Activated T-cell treated with anti-CD3 and anti-CD28 coated beads for 24 hours (primary cell): ENCODE results near the gene ZNF296.

Experiments
- DNase-seq: peaks from one replicate; pipeline ENCODE4 v3.0.0-alpha.2; 2020; ENCODE audit warnings: low read depth

ZNF296 gene

DNA sequence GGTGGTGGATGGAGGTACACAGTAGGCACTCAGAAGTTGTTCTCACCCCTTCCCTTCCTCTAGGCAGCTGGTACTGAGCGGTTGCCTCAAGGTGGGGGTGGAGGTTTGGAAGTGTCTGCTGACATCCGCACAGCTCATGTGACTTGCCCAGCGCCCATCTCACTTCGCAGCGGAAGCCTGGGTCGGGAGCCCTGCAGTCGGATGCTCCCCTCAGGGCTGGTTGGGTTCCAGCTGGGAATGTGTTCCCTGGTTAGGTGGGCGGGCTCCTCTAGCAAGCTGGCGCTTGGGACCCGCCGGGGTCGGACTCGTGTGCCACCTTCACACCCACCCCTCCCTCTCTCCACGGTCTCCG lies 26.9 kb upstream of the ZNF296 start:
- DNase-seq: no peak

DNA sequence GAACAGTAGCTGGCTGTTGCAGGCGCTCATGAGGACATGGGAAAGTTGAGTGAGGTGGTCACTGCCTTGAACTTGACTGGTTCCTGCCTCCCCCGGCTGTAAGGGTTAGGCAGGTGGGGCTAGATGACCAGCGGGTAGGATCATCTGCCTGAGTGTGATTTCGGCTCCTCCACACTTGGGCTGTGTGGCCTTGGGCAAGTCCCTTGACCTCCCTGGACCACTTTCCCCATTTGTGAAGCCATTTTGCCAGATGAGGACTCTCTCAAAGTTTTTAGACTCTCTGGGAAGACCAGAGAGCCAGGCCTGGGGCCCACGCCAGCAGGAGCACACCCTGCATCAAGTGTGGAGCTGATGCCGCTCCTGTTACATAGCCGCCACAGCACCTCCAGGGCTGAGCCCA lies 26.2 kb upstream of the ZNF296 start:
- no peak for DNase-seq

DNA sequence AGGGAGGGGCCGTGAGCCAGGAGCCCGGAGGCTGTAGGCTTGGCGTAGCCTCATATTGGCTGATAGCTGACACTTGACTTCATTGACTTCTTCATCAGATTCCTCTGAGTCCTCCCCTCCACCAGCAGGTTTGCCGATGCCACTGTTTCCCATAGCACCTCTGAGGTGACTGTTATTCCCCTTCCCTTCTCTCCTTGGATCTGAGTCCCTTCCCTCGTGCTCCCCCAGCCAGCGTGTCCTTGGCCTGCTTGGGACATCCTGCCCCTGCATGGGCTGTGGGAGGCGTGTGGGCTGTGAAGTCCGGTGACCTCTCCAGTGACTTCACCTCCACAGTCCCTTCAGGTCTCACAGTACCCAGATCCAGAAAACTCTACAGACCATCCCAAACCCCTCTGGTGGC lies 25.5 kb upstream of the ZNF296 start:
- DNase-seq: no peak

DNA sequence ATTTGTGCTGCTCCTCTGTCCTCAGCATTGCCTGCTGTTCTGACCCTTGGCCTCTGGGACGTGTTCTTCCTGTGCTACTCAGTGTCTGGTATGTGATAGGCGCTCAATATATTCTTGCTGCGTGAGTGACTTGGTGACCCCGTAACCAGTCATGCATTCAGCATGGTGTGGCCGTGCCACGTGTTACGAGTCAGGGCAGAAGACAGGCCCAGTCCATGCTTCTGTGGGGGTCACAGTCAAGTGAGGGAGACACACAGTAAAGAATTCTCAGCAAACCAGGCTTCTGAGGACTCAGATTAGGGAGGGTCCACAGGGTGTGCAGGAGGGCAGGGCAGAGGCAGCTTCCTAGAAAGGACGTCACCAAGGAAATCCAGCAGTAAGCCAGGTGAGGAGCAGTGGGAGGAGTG lies 24.6 kb upstream of the ZNF296 start:
- no peak for DNase-seq

DNA sequence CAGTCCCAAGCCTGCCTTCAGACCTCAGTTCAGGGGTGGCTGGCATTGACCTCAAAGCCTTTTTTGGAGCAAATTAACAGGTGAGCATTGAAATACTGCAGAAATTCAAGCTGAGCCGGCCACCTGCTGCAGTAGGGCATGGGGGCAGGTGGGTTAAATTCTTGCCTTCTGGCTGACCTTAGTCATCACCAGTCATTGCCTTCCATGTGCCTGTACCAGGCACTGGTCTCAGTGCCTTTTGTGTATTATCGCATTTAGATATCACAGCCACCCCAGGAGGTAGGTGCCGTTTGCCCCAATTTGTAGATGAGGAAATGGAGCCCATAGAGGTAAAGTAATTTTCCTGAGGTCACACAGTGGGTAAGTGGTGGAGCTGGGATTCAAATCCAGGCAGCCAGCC lies 23.9 kb upstream of the ZNF296 start:
- DNase-seq: no peak

DNA sequence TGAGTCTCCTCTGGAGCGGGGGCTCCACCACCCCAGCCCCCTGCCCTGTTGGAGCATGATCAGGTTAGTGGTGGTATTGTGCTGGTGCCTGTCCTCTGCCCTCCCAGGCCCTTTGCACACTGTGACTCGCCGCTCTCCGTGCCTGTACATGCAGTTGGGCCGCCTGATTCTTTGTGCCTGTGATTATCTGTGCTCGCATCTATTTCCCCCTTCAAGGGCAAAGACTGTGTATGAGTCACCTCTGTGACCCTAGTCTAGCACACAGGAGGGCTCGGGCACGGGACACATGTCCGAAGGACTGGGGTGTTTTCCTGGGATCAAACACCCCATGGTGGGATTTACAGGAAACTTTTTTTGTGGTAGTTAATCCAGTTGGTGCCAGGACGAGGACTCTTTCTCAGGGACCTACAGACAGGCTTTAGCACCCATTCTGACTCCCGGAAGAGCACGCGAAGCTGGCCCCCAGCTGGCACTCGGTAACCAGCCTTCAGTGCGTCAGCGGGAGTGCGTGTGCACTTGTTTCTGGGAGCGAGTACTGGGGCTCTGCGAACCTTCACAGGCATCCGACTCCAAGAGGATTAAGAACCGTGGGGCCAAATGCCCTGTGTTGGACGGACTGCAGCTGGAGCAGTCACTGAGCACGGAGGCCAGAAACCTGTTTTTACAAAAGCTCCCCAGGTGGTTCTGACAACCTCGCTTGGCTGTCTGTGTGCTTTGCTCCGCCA lies 23.4 kb upstream of the ZNF296 start:
- no peak for DNase-seq

DNA sequence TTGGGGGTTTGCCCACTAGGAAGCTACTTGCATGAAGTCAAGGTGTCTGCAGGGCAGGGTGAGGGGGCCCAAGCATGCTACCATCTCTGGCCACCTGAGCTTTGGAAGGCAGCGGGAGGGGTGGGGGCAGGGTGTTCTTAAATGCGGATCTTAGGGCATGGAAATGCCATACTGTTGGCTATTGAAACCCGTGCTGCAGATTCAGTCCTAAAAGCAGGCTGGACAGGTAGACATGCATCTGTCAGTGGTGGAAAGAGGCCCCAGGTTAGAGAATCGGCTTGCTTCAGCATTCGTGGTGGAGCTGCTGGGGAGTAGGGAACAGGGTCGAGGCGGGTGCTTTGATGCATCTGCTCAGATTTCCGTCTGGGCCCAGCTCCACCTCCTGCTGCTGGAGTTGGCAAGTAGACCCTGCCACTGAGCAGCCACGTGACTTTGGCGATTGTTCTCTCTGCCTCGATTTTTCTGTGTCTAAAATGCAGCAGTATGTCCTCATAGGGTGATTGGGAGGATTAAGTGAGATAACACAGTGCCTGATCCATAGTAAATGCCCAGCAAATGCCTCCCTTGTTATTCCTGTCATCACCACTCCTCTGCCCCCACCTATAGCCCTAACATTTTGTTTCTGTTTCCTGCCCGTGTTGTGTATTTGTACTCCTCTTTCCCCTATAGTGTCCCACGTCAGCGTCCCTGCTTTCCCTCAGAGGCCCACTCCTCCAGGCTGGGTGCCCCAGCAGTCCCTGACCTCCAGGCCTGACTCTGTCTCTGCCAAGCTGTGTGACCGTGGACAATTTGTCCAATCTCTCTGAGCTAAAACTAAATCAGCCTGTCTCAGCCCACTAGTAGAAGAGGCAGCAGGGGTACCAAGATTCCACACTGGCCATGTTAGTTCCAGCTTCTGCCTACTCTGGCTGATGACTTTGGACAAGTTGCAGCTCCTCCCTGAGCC lies 22.5 kb upstream of the ZNF296 start:
- no peak for DNase-seq

DNA sequence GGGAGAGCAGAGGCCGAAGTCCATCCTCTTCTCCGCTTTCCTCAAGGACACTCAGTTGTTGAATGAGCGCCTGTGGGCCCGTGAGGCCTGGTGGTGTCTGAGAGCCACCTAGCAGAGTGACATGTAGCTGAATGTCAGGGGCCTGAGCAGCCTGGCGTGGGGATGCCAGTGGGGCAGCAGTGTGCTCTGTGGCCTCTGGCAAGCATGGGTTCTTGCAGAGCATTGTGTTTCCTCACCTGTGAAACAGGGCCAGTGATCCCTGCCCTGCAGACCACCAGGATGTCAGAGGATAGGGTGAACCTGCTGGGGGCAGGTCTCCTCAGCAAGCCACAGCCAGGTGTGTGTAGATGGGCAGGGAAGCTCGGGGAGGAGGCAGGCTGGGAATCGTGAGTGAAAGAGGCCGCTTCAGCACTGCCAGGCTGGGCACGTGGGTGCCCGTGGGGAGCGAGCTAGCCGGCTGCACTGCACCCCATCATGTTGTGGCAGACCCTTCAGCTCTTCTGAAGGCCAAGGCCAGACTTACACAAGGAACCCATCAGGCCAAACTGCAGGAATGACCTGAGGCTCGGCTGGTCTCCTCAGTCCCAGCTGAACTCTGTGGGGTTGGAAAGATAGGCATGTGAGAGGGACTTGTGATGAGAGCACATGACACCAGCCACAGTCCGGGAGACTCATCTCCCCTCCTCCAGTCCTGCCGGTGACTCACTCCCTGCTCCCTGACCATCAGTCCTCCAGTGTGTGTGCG lies 21.7 kb upstream of the ZNF296 start:
- DNase-seq: no peak

DNA sequence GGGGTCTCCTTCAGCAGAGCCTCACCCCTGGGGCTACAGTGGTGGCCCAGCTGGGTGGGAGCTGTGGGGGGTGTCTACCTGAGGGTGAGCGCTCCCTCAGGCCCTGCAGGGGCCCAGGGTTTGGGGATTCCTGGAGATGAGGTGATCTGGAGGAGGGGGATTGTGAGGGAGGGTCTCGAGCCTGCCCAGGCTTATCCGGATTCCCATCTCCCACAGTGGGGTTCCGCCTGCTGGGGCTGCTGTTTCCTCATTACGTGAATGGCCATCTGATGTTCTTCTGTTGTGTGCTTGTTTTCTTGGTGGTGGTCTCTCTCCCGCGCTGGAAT lies 21.1 kb upstream of the ZNF296 start:
- DNase-seq: no peak

DNA sequence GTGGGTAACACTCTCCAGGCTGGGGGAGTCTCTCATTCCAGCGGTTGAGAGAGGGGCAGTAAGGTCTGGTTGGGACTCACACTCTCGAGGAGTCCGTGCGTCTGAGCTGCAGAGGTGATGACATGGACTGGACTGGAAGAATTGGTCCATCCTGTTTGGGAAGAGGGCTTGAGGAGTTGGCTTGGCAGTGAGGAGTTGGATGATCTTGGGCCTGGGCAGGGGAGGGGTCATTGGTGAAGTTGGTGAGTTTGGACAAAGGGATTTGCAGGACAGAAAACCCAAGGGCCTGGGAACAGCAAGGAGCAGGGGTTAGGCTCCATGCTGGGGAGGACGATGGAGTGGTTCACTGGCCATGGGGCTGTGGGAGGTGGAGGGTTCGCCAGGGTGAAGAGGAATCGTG lies 20.4 kb upstream of the ZNF296 start:
- DNase-seq: no peak

DNA sequence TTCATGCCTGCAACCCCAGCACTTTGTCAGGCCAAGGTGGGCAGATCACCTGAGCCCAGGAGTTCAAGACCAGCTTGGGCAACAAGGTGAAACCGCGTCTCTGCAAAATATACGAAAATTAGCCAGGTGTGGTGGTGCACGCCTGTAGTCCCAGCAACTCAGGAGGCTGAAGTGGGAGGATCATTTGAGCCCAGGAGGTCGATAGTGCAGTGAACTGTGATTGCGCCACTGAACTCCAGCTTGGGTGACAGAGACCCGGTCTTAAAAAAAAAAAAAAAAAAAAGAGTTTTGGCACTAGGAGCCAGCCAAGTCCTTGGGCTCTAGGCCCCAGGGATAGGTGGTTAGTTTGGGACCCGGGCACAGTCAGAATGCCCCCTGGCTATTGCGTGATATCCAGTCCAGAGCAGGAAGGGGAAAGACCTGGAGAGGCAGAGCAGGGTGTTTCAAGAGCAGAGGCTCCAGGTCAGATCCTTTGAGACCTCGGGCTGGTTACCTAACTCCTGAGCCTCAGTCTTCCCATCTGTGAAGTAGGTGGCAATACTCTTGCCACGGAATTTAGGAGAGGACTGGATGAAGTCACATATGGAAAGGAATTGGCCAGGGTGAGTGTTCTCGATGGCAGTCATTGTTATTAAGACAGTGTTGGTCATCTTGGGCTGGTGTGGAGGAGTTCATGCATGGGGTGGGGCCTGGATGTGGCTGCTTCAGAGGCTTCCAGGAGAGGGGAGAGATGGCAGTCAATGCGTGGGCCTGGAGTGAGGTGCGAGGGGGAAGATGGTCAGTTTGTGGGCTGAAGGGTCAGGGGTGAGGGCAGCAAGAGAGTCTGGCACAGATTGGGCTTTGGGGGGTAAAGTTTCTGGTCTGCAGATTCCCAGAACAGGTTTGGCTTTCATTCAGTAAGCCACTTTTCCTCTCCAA lies 19.5 kb upstream of the ZNF296 start:
- no peak for DNase-seq

DNA sequence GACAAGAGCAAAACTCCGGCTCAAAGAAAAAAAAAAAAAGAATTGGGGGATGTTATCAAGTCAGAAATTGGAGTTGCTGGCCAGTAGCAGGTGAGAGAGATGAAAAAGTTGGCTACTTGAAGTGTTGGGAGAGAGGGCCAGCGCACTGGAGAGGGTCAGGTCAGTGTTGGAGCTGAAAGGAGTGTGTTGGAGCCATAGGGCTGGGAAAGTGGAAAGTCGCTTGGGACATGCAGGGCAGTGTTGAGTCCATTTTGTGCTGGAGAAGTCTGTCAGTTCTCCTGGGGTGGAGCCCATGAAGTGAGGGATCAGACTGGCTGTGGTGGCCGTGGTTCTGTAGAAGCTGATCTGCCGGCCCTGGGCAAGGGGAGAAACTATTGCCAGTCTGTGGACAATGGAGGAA lies 18.4 kb upstream of the ZNF296 start:
- DNase-seq: no peak

DNA sequence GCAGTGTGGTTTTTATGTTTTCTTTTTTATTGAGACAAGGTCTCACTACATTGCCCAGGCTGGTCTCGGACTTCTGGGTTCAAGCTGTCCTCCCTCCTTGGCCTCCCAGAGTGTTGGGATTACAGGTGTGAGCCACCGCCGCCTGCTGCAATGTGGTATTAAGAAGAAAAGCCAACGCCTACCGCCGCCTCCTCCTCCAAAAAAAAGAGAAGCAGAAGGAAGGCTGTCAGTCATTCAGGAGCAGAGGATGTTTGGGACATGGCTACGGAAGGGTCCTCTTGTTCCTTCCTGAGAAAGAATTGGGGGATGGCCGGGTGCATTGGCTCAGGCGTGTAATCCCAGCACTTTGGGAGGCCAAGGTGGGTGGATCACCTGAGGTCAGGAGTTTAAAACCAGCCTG lies 17.9 kb upstream of the ZNF296 start:
- no peak for DNase-seq

DNA sequence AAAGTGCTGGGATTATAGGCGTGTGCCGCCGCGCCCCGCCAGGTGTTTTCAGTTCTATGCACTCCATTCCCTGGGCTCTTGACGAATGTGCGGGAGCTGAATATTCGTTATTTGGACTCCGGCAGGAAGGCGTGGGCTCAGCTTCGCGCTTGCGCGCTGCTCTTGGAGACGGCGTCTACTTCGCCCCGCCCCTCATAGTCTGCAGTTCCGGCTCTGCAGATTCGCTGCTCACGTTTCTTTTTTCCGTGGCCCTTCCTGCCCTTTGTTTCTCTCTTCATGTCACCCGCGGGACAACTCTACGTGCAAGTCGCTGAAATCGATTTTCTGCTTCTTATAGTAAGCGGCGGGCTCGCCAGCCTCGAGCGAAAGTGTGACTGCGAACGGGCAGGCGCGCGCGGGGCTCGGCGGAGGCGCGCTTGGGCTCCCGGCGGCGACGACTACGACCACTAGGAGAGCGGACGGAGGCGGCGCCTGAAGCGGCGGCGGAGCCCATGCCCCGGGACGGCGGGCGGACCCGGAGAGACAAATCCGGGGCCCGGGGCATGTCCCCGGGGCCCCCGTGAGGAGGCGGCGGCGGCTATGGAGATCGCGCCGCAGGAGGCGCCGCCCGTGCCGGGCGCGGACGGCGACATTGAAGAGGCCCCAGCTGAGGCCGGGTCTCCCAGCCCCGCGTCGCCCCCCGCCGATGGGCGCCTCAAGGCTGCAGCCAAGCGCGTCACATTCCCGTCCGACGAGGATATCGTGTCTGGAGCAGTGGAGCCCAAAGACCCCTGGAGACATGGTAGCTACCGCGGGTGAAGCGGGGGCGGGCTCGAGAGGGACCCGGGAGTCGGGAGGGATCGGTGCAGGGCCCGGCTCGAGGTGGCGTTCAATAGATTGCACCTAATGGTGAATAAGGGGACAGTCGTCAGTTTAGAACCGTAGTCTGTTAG lies 16.7 kb upstream of the ZNF296 start, which contains the start of gene PPP1R37:
Gene PPP1R37, plus strand, starts transcription at position 433 of the 932 bp plus-strand sequence. Its CDS starts 147 bp downstream, at position 580.
- DNase-seq: peak; percentile 89

DNA sequence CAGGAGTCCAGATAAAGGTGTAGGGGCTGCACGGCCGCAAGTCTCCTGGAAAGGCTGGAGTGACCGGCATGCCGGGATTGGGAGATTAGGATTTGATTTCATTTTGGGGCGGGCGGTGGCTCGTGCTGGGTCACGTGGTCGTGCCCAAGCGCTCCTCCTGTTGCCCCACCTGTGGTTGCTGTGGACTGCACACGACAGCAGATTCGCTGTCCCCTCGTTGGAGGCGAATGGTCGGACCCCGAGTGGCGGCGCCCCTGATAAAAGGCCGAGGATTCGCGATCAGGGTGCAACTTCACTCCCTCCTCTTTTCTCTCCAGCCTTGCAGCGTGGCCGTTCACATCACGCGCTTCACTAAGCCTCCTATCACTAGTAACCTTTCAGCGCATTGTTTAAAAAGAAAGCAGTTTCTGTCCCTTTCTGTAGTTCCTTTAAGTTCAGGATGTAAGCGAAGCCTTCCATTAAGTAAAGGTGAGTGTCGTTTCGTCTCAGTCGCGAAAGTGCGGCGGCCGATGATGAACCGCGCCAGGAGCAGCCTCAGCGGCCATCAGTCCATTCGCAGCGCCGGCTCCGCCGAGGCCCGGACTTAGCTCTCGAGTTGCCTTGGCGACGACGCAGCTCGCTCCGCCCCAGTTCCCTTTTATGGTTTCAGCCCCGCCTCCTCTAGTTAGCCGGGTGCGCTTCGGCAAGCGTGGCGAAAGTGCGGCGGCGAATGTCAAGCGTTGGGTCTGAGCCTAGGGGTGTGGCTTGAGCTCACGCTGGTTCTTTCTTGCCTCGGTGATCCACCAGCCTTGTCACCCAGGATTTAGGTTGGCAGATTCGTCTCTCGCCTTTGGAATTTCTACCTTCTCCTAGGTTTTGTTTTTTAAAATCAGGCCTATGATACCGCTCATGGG lies 15.0 kb upstream of the ZNF296 start:
- DNase-seq: peak; percentile 96

DNA sequence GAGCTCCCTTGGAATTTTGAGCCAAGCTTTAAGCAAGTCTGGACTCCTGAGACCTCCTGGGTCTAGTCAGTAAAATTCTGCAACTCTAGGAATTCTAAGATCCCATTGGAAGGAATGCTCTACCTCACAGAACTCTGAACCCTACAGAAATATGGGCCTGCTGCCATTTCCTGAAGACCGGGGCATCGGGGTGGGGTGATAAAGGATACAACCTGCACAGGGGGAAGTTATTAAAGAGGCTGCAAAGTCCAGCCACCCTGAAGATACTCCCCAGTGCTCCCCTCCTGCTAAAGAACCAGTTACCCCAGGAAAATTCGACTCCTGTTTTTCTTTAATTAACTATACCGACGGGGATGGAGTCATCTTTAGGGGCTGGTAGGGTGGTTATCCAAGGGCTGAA lies 14.3 kb upstream of the ZNF296 start:
- DNase-seq: no peak

DNA sequence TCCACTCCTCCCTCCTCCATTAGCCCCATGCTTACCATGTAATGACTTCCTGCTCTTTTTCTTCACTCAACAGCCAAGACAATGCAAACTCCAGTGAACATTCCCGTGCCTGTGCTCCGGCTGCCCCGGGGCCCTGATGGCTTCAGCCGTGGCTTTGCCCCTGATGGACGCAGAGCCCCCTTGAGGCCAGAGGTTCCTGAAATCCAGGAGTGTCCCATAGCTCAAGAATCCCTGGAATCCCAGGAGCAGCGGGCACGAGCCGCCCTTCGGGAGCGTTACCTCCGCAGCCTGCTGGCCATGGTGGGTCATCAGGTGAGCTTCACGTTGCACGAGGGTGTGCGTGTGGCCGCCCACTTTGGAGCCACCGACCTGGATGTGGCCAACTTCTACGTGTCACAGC lies 13.8 kb upstream of the ZNF296 start:
- no peak for DNase-seq

DNA sequence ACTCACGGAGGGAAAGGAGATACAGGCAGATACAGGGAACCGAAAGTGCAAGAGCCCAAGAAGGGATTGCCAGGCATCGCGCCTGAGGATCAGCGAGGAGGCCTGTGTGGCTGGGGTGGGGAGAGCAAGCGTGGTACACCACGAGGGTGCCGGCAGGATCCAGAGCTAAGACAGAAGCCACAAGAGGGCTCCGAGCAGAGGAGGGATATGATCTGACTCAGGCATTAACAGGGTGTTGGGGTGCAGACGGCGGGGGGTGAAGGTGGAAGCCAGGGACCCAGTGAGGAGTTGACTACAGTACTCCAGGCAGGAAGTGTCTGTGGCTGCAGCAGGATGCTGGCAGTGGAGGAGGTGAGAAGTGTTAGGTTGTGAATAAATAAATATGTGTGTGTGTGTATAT lies 11.3 kb upstream of the ZNF296 start:
- DNase-seq: peak; percentile 21

DNA sequence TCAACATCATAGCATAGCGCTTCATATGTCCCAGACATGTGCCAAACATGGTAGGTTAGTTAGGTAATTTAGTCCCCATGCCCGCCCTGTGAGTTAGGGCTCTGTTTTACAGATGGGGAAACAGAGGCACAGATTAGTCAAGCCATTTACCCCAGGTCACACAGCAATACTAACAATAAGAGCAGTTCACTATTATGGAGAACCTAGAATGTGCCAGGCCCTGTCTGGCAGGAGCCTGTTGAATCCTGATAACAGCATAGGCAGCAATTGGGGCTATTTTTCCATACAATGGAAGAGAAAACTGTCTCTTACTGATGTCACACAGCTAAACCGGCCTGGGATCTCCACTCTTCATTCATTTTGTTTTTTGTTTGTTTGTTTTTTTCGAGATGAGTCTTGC lies 10.2 kb upstream of the ZNF296 start:
- no peak for DNase-seq

DNA sequence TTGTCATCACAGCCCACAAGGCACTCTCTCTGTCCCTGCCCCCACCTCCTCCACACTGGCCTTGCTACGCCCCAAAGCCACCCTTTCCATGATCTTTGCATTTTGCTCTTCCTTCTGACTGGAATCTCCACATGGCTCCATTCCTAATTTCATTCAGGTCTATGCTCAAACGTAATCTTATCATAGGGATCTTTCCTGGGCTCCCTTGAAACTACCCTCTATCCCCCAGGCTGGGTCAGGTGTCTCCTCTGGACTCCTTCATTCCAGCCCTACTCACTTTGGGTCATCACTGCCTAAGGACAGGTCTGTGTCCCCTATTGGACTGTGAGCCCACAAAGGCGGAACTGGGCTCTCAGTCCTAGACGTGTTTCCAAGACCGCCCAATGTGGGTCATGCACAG lies 5.9 kb upstream of the ZNF296 start:
- DNase-seq: no peak
